K562 (cell line): ENCODE measurements around the gene DHRS3. TPM values are rescaled to one million over a fixed set of nuclear protein-coding genes. Genes with fewer than 3 reads are reported as not detected.
A peak's percentile ranks its signal among the peaks of the same experiment; 100 is the strongest.

Experiments used
- ATAC-seq: fragments of 200-7000 bp; cut with Tn5 transposase; 3 replicates; pipeline ENCODE4 v1.9.1; 2020; ENCODE audit warnings: moderate library complexity
- BruUV-seq: library from RNA; stranded (reverse); fragments of 400-500 nt; replicated peaks from 2 replicates; lab custom pipeline; 2021; lab: Mats Ljungman, UMichigan
- CTCF ChIA-PET: fragments of 300-600 bp; formaldehyde crosslinking; extraction: SDS; loops from one replicate; lab custom pipeline; 2021; ENCODE audit warnings: low intra/inter-chr PET ratio; lab: Yijun Ruan, JAX
- POLR2A ChIA-PET: fragments of 300-600, 350-650 bp; sonication (Branson Sonifier 250); formaldehyde crosslinking; extraction: SDS; loops from one replicate; lab custom pipeline; 2021; ENCODE audit warnings: antibody characterized with exemption, inconsistent platforms; lab: Yijun Ruan, JAX
- DNase-seq, 4 experiments: peaks; one replicate each; pipeline versions ENCODE4 v3.0.0 to v3.0.0-alpha.2; 2011 to 2018; ENCODE audit warnings: low spot score in 3 of 4, mixed read lengths in 3 of 4; ENCODE audit errors: extremely low read depth in 1 of 4
- FAIRE-seq: peaks from 2 replicates; lab custom pipeline; 2011; peaks lifted over from hg19 to GRCh38; lab: Jason Lieb, UNC
- H2AFZ ChIP-seq: 2 replicates; pipeline ENCODE4 v1.6.0; 2011; ENCODE audit warnings: low read depth, low read length, control low read depth, inconsistent platforms
- H3K27ac ChIP-seq: fragments of 200-600 bp; 3 replicates; pipeline ENCODE4 v1.8.0; 2011; ENCODE audit warnings: low read depth, mild to moderate bottlenecking, control low read depth, inconsistent platforms, low read length, moderate library complexity, mixed read lengths; ENCODE audit errors: extremely low read depth
- H3K27me3 ChIP-seq, 2 experiments: fragments of 300-600 bp in 1 of 2; 2 replicates in 1 of 2; 3 replicates in 1 of 2; pipeline versions ENCODE4 v1.6.0 to v1.8.0; 2011; ENCODE audit warnings: inconsistent platforms in 2 of 2, low read length in 2 of 2, mild to moderate bottlenecking in 1 of 2, mixed read lengths in 1 of 2, moderate library complexity in 1 of 2; ENCODE audit not compliant: control insufficient read depth in 2 of 2, insufficient read depth in 2 of 2
- H3K36me3 ChIP-seq: fragments of 300-600 bp; 3 replicates; pipeline ENCODE4 v1.8.0; 2011; ENCODE audit warnings: mild to moderate bottlenecking, low read length, inconsistent platforms; ENCODE audit not compliant: control insufficient read depth, insufficient read depth
- H3K4me1 ChIP-seq, 2 experiments: fragments of 200-600 bp in 1 of 2; replicated peaks in 1 of 2; 2 replicates in 1 of 2; 3 replicates in 1 of 2; pipeline versions ENCODE4 v1.5.1 to v1.8.0; 2011; ENCODE audit warnings: inconsistent platforms in 2 of 2, low read length in 2 of 2, mild to moderate bottlenecking in 1 of 2, mixed read lengths in 1 of 2, moderate library complexity in 1 of 2; ENCODE audit not compliant: control insufficient read depth in 2 of 2, insufficient read depth in 2 of 2
- H3K4me2 ChIP-seq: 2 replicates; pipeline ENCODE4 v1.6.1; 2011; ENCODE audit warnings: low read length, control low read depth, inconsistent platforms, mixed read lengths; ENCODE audit not compliant: insufficient read depth
- H3K4me3 ChIP-seq: fragments of 200-600 bp; sonication (generic), shearing (Covaris generic); 2 replicates; pipeline ENCODE4 v1.5.1; 2016; ENCODE audit warnings: control low read depth, inconsistent platforms
- H3K79me2 ChIP-seq: fragments of 200-600 bp; 3 replicates; pipeline ENCODE4 v1.8.0; 2011; ENCODE audit warnings: low read length, inconsistent platforms; ENCODE audit not compliant: control insufficient read depth, insufficient read depth
- H3K9ac ChIP-seq, 2 experiments: 2 replicates each; pipeline versions ENCODE4 v1.6.0 to v1.6.1; 2011; ENCODE audit warnings: low read depth in 2 of 2, low read length in 2 of 2, control low read depth in 1 of 2, inconsistent platforms in 1 of 2, mild to moderate bottlenecking in 1 of 2, mixed read lengths in 1 of 2; ENCODE audit not compliant: insufficient read depth in 1 of 2
- H3K9me1 ChIP-seq: one replicate; pipeline ENCODE4 v1.6.0; 2011; ENCODE audit warnings: inconsistent platforms, mild to moderate bottlenecking, low read length, moderate library complexity; ENCODE audit not compliant: control insufficient read depth, insufficient read depth
- H3K9me3 ChIP-seq: replicated peaks from 2 replicates; pipeline ENCODE4 v1.5.1; 2011; ENCODE audit warnings: low read depth, low read length, inconsistent platforms; ENCODE audit not compliant: control insufficient read depth, insufficient read depth
- H4K20me1 ChIP-seq: replicated peaks from 2 replicates; pipeline ENCODE4 v1.6.1; 2011; ENCODE audit warnings: low read length, inconsistent platforms, mixed read lengths; ENCODE audit not compliant: control insufficient read depth, insufficient read depth
- ADNP ChIP-seq: fragments of 200-800 bp; sonication (Bioruptor generic); IDR thresholded peaks from 2 replicates; pipeline ENCODE4 v1.6.1; 2016; ENCODE audit warnings: missing genetic modification characterization, missing compliant biosample characterization
- ARNT ChIP-seq, 2 experiments: fragments of 450-650 bp; IDR thresholded peaks; 2 replicates each; pipeline ENCODE4 v1.6.1; 2016; ENCODE audit warnings: mild to moderate bottlenecking in 1 of 2
- CREM ChIP-seq: IDR thresholded peaks from 2 replicates; pipeline ENCODE4 v1.6.1; 2014; ENCODE audit warnings: antibody characterized with exemption, low read depth
- FOXK2 ChIP-seq, 2 experiments: fragments of 450-650 bp; IDR thresholded peaks in 1 of 2; conservative IDR thresholded peaks in 1 of 2; 2 replicates each; pipeline ENCODE4 v1.6.1; 2016; ENCODE audit warnings: low read depth in 2 of 2, mild to moderate bottlenecking in 1 of 2
- JUND ChIP-seq, 2 experiments: IDR thresholded peaks; 2 replicates in 1 of 2; 3 replicates in 1 of 2; pipeline ENCODE4 v1.6.1; 2011; ENCODE audit warnings: borderline replicate concordance in 2 of 2, low read depth in 2 of 2, low read length in 2 of 2, improper control_type of control experiment in 1 of 2, missing biosample characterization in 1 of 2, missing genetic modification characterization in 1 of 2, missing genetic modification reagents in 1 of 2
- KDM1A ChIP-seq, 2 experiments: fragments of 450-650 bp; IDR thresholded peaks; 2 replicates each; pipeline ENCODE4 v1.6.1; 2016; ENCODE audit warnings: mild to moderate bottlenecking in 2 of 2
- MCM7 ChIP-seq, 2 experiments: fragments of 450-650 bp; IDR thresholded peaks; 2 replicates each; pipeline ENCODE4 v1.6.1; 2016 to 2018
- RBM25 ChIP-seq: fragments of 200-400 bp; formaldehyde crosslinking; IDR thresholded peaks from 2 replicates; pipeline ENCODE4 v1.6.1; 2018; ENCODE audit warnings: low read length, low read depth, moderate library complexity; ENCODE audit not compliant: severe bottlenecking
- SMC3 ChIP-seq: conservative IDR thresholded peaks from 2 replicates; pipeline ENCODE4 v1.6.1; 2011; ENCODE audit warnings: low read depth, low read length, improper control_type of control experiment; ENCODE audit not compliant: insufficient read depth
- TCF7 ChIP-seq: sonication (generic); IDR thresholded peaks from 2 replicates; pipeline ENCODE4 v1.6.1; 2016; ENCODE audit warnings: antibody characterized with exemption, borderline replicate concordance
- TSC22D4 ChIP-seq: fragments of 450-650 bp; IDR thresholded peaks from 2 replicates; pipeline ENCODE4 v1.6.1; 2016; ENCODE audit warnings: missing genetic modification characterization, missing biosample characterization, control low read depth
- WGBS: fragments of 100-300 bp; shearing (Covaris generic); methylation state at CpG from one replicate; pipeline ENCODE4 v1.1.6; 2016; ENCODE audit warnings: low coverage, mixed read lengths; ENCODE audit not compliant: insufficient coverage; ENCODE audit errors: missing lambda C conversion rate; 5-methylcytosine and 5-hydroxymethylcytosine counted together
- in situ Hi-C: fragments of 300-500 bp; cut with MboI; formaldehyde crosslinking; loops from 4 replicates; pipeline ENCODE4 v1.15.0; 2018; ENCODE audit warnings: inconsistent platforms, mixed read lengths
- intact Hi-C: fragments of 100-400 bp; cut with micrococcal nuclease; formaldehyde crosslinking; loops from 2 replicates; pipeline ENCODE4 v1.14.2; 2022
- polyA plus RNA-seq, 8 experiments: library from polyadenylated mRNA; depleted of rRNA in 4 of 8; stranded (reverse) in 5 of 8; unstranded in 3 of 8; fragments of >200 nt; fragmentation: Nextera tagmentation in 2 of 8; fragmentation: Illumina TruSeq in 1 of 8; extraction: Ambion mirVana in 2 of 8; extraction: Trizol in 1 of 8; gene quantifications; 2 replicates each; pipeline versions ENCODE4 v1.2.1 to v1.2.3, GENCODE V29; 2011 to 2014; ENCODE audit warnings: inconsistent platforms in 1 of 8, missing spikeins in 1 of 8
- total RNA-seq, 7 experiments: library from RNA; depleted of rRNA in 6 of 7; stranded (reverse); fragments of >200 nt in 6 of 7; fragmentation: Illumina TruSeq in 2 of 7; extraction: Trizol in 2 of 7; gene quantifications; 2 replicates each; pipeline versions ENCODE4 v1.2.1 to v1.2.3, GENCODE V29; 2011 to 2021; ENCODE audit warnings: low replicate concordance in 1 of 7
- TF ChIP-seq, protein P1 (sequence below): fragments of 250-450 bp; sonication (Bioruptor Pico); IDR thresholded peaks from 2 replicates; pipeline ENCODE4 v1.9.0; 2021; ENCODE audit warnings: mild to moderate bottlenecking
- TF ChIP-seq, protein P2 (sequence below): fragments of 250-450 bp; sonication (Bioruptor Pico); IDR thresholded peaks from 2 replicates; pipeline ENCODE4 v1.8.0; 2021; ENCODE audit warnings: moderate library complexity, mild to moderate bottlenecking, inconsistent platforms

The DHRS3 gene
- total and polyA plus RNA-seq, 9 of the 15 experiments (the other 6 are each of a cell fraction or from before 2014, with no cell fraction given), result 21.0 to 116 (median 58.7) TPM

GRCh38 chr1:12539705-12540579 lies 78.1 kb downstream of the DHRS3 start (continued):
- TF ChIP-seq ARNT (IDR thresholded peaks at IDR 0.05) (peak in 1 of 2 experiments; percentile 43; a peak in 1 of 4 replicates), SMC3 (no peak), KDM1A (IDR thresholded peaks at IDR 0.05) (peak; percentile 82 to 84; a peak in 3 of 4 replicates), RBM25 (peak; percentile 77), ADNP (tag) (peak; percentile 72; the same call in 1 of the 2 replicates), CREM (peak; percentile 49; the same call in 1 of the 2 replicates)
- TF ChIP-seq, all 486 proteins: peak for 23

DNA sequence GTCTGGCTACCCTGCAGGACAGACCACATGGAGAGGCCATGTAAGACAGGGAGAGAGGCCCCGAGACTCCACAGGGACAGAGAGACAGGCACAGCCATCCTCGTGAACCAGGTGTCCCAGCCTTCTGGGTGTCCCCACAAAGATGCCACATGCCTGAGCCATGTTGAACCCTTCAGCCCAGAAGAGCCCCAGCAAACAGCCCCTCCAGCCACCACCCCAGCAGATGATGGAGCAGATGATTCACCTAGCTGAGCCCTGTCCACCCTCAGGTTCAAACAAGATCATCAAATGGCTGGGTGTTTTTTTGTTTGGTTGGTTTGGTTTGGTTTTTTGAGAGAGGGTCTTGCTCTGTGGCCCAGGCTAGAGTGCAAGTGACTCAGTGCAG lies 78.7 kb downstream of the DHRS3 start:
- H3K79me2 ChIP-seq, result no peaks in the 10 kb centered on the region
- peak overlapping the region; percentile 49; the same call in 1 of the 2 replicates for H2AFZ ChIP-seq
- no peak for FAIRE-seq
- peak overlapping the region in 1 of 2 experiments; percentile 32; a peak in 1 of 4 replicates for H3K9ac ChIP-seq
- H3K4me2 ChIP-seq, result no peak overlapping the region
- no peaks in the 10 kb centered on the region for H3K9me1 ChIP-seq
- in situ Hi-C loops (no loop called here), intact Hi-C loops (no loop called here)
- ChIA-PET CTCF (no interaction called here), POLR2A (interaction anchor here (0.6 kb wide), 1 partner anchor 79 kb away, joined by 3 read pairs; no protein-coding TSS in a partner anchor)
- H3K27me3 ChIP-seq, result no peaks in the 10 kb centered on the region
- H3K27ac ChIP-seq, result no peak overlapping the region
- ATAC-seq, result no peak
- peaks cover 6% of the 10 kb centered on the region for H3K9me3 ChIP-seq
- H3K36me3 ChIP-seq, result no peaks in the 10 kb centered on the region
- no peak for TF ChIP-seq TCF7
- TF ChIP-seq FOXK2 (conservative IDR thresholded peaks at IDR 0.05 in 1 of 2, IDR thresholded peaks at IDR 0.05 in 1 of 2; ENCODE audit: low read depth in 2 of 2), result no peak
- TF ChIP-seq JUND (IDR thresholded peaks at IDR 0.05; ENCODE audit: borderline replicate concordance, low read depth, low read length), result no peak
- TF ChIP-seq JUND (tag; IDR thresholded peaks at IDR 0.05; ENCODE audit: borderline replicate concordance, low read depth, low read length), result no peak
- no peak for TF ChIP-seq SMC3
- TF ChIP-seq TSC22D4 (tag), result no peak
- no peak for TF ChIP-seq MCM7 (IDR thresholded peaks at IDR 0.05)
- TF ChIP-seq, protein P1, sequence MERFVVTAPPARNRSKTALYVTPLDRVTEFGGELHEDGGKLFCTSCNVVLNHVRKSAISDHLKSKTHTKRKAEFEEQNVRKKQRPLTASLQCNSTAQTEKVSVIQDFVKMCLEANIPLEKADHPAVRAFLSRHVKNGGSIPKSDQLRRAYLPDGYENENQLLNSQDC (CRISPR knock-in tag), result no peak
- TF ChIP-seq, protein P2, sequence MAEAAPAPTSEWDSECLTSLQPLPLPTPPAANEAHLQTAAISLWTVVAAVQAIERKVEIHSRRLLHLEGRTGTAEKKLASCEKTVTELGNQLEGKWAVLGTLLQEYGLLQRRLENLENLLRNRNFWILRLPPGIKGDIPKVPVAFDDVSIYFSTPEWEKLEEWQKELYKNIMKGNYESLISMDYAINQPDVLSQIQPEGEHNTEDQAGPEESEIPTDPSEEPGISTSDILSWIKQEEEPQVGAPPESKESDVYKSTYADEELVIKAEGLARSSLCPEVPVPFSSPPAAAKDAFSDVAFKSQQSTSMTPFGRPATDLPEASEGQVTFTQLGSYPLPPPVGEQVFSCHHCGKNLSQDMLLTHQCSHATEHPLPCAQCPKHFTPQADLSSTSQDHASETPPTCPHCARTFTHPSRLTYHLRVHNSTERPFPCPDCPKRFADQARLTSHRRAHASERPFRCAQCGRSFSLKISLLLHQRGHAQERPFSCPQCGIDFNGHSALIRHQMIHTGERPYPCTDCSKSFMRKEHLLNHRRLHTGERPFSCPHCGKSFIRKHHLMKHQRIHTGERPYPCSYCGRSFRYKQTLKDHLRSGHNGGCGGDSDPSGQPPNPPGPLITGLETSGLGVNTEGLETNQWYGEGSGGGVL (CRISPR knock-in tag), result no peak
- peaks cover 34% of the 10 kb centered on the region in 2 experiments for H3K4me1 ChIP-seq
- BruUV-seq, result no TSS peak
- H3K4me3 ChIP-seq, result no peak overlapping the region
- 92% methylated on average over 2 of the region's 2 CpGs for WGBS
- no peaks in the 10 kb centered on the region for H4K20me1 ChIP-seq
- no peak for DNase-seq
